HG02938 (cell line): ENCODE results near the gene SP140.
"Not testable (repeated sequence)": the region's sequence is repeated elsewhere in the genome, so short reads cannot be mapped to it uniquely, and the experiment has no call there.

Experiments
- ATAC-seq: cut with Tn5 transposase; IDR thresholded peaks from one replicate; pipeline ENCODE4 v1.9.1; 2021; ENCODE audit warnings: mild to moderate bottlenecking, moderate library complexity; ENCODE audit not compliant: unreplicated experiment

The SP140 gene

GRCh38 chr2:230282936-230283335 lies 57.4 kb downstream of the SP140 start:
- ATAC-seq = no peak

- ATAC-seq = no peak
Observed at GRCh38 chr2:230286048-230286447, 60.5 kb downstream of the SP140 start.

GRCh38 chr2:230289311-230289710 lies 63.8 kb downstream of the SP140 start:
- not testable (repeated sequence) for ATAC-seq

GRCh38 chr2:230295192-230295591 lies 69.7 kb downstream of the SP140 start:
- ATAC-seq = no peak

- no peak for ATAC-seq
Observed at GRCh38 chr2:230296917-230297316, 71.4 kb downstream of the SP140 start.

GRCh38 chr2:230299618-230300017 lies 74.1 kb downstream of the SP140 start:
- no peak for ATAC-seq

- ATAC-seq = no peak
Observed at GRCh38 chr2:230305416-230306275, 80.1 kb downstream of the SP140 start.

- no peak for ATAC-seq
Observed at GRCh38 chr2:230306474-230306873, 80.9 kb downstream of the SP140 start.

GRCh38 chr2:230307485-230307884 lies 81.9 kb downstream of the SP140 start:
- no peak for ATAC-seq

- no peak for ATAC-seq
Observed at GRCh38 chr2:230308402-230309000, 83.0 kb downstream of the SP140 start.

GRCh38 chr2:230310792-230311191 lies 85.3 kb downstream of the SP140 start:
- ATAC-seq = not testable (repeated sequence)

GRCh38 chr2:230311634-230312033 lies 86.1 kb downstream of the SP140 start:
- not testable (repeated sequence) for ATAC-seq

- no peak for ATAC-seq
Observed at GRCh38 chr2:230312638-230313037, 87.1 kb downstream of the SP140 start.

GRCh38 chr2:230317366-230317765 lies 91.8 kb downstream of the SP140 start:
- no peak for ATAC-seq

GRCh38 chr2:230318190-230319121 lies 92.9 kb downstream of the SP140 start:
- peak; percentile 45 for ATAC-seq

- ATAC-seq = peak; percentile 89
Observed at GRCh38 chr2:230319211-230319862, 93.8 kb downstream of the SP140 start.

GRCh38 chr2:230321031-230321430 lies 95.5 kb downstream of the SP140 start:
- ATAC-seq = no peak

- no peak for ATAC-seq
Observed at GRCh38 chr2:230322561-230323384, 97.2 kb downstream of the SP140 start.

- ATAC-seq = no peak
Observed at GRCh38 chr2:230323385-230324106, 98.0 kb downstream of the SP140 start.
